ENCODE results near the gene RASGEF1C. TPM values are rescaled to one million over a fixed set of nuclear protein-coding genes. Genes with fewer than 3 reads are reported as not detected.

Gene RASGEF1C
- total RNA-seq, 4 donors from 2014 or later, result 0.58 to 4.0 (median 2.1) TPM

DNA sequence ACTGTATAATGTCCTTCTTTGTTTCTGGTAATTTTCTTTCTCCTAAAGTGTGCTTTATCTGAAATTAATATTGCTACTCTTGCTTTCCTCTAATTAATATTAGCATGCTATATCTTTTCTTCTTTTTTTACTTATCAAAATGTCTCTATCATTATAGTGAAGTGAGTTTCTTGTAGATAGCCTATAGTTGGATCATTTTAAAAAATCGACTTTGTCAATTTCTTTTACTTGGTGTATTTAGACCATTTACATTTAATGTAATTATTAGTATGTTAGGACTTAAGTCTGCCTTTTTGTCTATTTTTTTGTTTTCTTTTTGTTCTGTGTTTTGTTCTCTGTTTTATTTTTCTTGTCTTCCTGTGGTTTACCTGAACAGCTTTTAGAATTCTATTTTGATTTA, 102.0 kb downstream of the RASGEF1C start:
- Histone ChIP-seq H3K4me3 (replicated peaks in 1 of 3) (no peak overlapping the region), H3K27ac (no peak overlapping the region), H3K9me3 (no peaks in the 10 kb centered on the region), H3K36me3 (no peaks in the 10 kb centered on the region), H3K4me1 (no peaks in the 10 kb centered on the region), H3K27me3 (no peaks in the 10 kb centered on the region)
- intact Hi-C loops (cut with DNase I), result no loop called here
- DNase-seq, result no peak
- WGBS, 2 donors, result 97 to 98% methylated on average over 1 of the region's 1 CpG
- TF ChIP-seq POLR2A (IDR thresholded peaks at IDR 0.05), result no peak
- TF ChIP-seq, protein P1, sequence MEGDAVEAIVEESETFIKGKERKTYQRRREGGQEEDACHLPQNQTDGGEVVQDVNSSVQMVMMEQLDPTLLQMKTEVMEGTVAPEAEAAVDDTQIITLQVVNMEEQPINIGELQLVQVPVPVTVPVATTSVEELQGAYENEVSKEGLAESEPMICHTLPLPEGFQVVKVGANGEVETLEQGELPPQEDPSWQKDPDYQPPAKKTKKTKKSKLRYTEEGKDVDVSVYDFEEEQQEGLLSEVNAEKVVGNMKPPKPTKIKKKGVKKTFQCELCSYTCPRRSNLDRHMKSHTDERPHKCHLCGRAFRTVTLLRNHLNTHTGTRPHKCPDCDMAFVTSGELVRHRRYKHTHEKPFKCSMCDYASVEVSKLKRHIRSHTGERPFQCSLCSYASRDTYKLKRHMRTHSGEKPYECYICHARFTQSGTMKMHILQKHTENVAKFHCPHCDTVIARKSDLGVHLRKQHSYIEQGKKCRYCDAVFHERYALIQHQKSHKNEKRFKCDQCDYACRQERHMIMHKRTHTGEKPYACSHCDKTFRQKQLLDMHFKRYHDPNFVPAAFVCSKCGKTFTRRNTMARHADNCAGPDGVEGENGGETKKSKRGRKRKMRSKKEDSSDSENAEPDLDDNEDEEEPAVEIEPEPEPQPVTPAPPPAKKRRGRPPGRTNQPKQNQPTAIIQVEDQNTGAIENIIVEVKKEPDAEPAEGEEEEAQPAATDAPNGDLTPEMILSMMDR (IDR thresholded peaks at IDR 0.05), result no peak

DNA sequence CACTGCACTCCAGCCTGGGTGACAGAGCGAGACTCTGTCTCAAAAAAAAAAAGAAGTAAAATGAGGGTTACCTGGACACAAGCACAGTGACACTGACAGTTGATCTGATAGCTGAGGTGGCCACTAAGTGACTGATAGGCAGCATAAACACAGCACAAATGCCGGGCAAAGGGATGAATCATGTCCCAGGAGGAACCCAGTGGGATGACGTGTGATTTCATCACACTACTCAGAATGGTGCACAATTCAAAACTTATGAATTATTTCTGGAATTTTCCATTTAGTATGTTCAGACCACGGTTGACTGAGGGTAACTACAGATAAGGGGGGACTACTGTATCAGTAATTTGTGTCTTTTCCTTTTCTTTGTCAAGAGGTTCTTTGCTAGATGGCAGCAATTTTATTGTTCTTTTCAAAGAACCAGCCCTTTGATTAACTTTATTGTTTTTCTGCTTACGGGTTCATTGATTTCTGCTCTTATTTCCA, 103.1 kb downstream of the RASGEF1C start:
- H3K27me3 ChIP-seq, result no peaks in the 10 kb centered on the region
- DNase-seq, result no peak
- H3K9me3 ChIP-seq, result no peaks in the 10 kb centered on the region
- no peak overlapping the region for H3K4me3 ChIP-seq (replicated peaks in 1 of 3)
- no peaks in the 10 kb centered on the region for H3K36me3 ChIP-seq
- H3K27ac ChIP-seq, result no peak overlapping the region
- TF ChIP-seq POLR2A (IDR thresholded peaks at IDR 0.05), result no peak
- TF ChIP-seq, protein P1 (IDR thresholded peaks at IDR 0.05), result no peak
- WGBS, 2 donors, result 90 to 92% methylated on average over 5 of the region's 5 CpGs
- intact Hi-C loops (cut with DNase I), result no loop called here
- no peaks in the 10 kb centered on the region for H3K4me1 ChIP-seq

DNA sequence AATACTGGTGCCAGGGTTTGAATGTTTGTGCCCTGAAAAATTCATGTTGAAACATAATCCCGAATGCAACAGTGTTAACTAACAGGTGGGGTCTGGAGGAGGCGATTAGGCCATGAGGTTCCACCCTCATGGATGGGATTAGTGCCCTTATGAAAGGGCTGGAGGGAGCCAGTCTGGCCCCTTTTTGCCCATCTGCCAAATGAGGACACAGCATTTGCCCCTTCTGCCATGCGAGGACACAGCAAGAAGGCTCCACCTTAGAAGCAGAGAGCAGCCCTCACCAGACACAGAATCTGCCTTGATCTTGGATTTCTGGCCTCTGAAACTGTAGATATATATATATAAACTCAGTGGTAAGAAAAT, 104.9 kb downstream of the RASGEF1C start:
- Histone ChIP-seq H3K4me3 (replicated peaks in 1 of 3) (no peak overlapping the region), H3K4me1 (no peaks in the 10 kb centered on the region)
- no peak for DNase-seq

DNA sequence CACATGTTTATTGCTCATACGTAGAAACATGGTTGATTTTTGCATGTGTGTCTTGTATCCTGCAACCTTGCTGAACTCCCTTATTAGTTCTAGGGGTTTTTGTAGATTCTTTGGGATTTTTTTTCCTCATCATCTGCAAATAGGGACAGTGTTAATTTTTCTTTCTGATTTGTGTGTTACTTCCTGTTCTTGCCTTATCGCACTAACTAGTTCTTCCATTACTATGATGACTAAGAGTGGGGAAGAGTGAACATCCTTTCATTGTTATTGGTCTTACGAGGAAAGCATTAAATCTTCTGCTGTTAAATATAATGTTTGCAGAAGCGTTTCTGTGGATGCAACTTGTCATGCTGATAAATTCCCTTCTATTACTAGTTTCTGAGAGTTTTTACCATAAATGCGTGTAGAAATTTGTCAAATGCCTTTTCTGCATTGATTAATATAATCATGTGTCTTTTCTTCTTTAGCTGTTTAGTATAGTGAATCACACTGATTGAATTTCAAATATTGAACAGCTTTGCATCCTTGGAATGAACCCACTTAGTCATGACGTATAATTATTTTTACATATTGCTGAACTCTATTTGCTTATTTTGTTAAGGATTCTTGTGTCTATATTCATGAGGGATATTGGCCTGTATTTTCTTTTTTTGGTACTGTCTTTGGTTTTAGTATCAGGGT, 105.4 kb downstream of the RASGEF1C start:
- no peak for TF ChIP-seq POLR2A (IDR thresholded peaks at IDR 0.05)
- WGBS, 2 donors, result 87 to 89% methylated on average over 6 of the region's 6 CpGs
- Histone ChIP-seq H3K4me1 (no peaks in the 10 kb centered on the region), H3K36me3 (no peaks in the 10 kb centered on the region), H3K4me3 (replicated peaks in 1 of 3) (no peak overlapping the region), H3K27ac (no peak overlapping the region), H3K9me3 (no peaks in the 10 kb centered on the region), H3K27me3 (no peaks in the 10 kb centered on the region)
- intact Hi-C loops (cut with DNase I), result no loop called here
- DNase-seq, result no peak

More for the DNA sequence above, 104.9 kb downstream of the RASGEF1C start:
- H3K27me3 ChIP-seq, result no peaks in the 10 kb centered on the region
- no peak overlapping the region for H3K27ac ChIP-seq
- intact Hi-C loops (cut with DNase I), result no loop called here
- H3K9me3 ChIP-seq, result no peaks in the 10 kb centered on the region
- TF ChIP-seq, protein P1 (IDR thresholded peaks at IDR 0.05), result no peak
- TF ChIP-seq POLR2A (IDR thresholded peaks at IDR 0.05), result no peak
- 90 to 96% methylated on average over 3 of the region's 3 CpGs for WGBS, 2 donors
- no peaks in the 10 kb centered on the region for H3K36me3 ChIP-seq

DNA sequence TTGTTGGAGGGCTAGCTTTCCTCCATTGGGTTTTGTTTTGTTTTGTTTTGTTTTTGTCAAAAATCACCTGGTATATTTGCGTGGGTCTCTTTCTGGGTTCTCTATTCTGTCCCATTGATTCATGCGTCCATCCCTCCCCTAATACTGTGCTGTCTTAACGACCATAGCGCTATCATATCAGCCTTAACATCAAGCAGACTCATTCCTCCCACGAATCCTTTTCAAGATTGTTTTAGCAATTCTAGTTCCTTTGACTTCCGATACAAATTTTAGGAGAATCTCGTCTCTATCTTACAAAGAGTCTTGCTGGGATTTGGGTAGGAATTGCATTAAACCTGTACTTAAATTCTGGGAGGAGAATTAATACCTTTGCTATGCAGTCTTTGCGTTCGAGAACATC, 106.4 kb downstream of the RASGEF1C start:
- Histone ChIP-seq H3K27me3 (no peaks in the 10 kb centered on the region), H3K36me3 (no peaks in the 10 kb centered on the region), H3K4me3 (replicated peaks in 1 of 3) (no peak overlapping the region), H3K27ac (no peak overlapping the region), H3K9me3 (no peaks in the 10 kb centered on the region), H3K4me1 (no peaks in the 10 kb centered on the region)
- TF ChIP-seq, protein P1 (IDR thresholded peaks at IDR 0.05), result no peak
- no peak for TF ChIP-seq POLR2A (IDR thresholded peaks at IDR 0.05)
- intact Hi-C loops (cut with DNase I), result no loop called here
- 83 to 87% methylated on average over 9 of the region's 9 CpGs for WGBS, 2 donors
- no peak for DNase-seq
